HL-60 (cell line): Measurements from ENCODE around the gene CHN1.

ENCODE experiments used
- GABPA ChIP-seq: IDR thresholded peaks from 2 replicates; pipeline ENCODE4 v1.6.1; 2012; ENCODE audit warnings: low read depth
- TF ChIP-seq, protein P1 (sequence below): IDR thresholded peaks from one replicate; pipeline ENCODE4 v1.5.1; 2011; ENCODE audit warnings: low read length, control low read depth, inconsistent platforms; ENCODE audit not compliant: insufficient read depth

GRCh38 chr2:174791746-174792280 is 213.4 kb downstream of the CHN1 start:
- TF ChIP-seq, protein P1, sequence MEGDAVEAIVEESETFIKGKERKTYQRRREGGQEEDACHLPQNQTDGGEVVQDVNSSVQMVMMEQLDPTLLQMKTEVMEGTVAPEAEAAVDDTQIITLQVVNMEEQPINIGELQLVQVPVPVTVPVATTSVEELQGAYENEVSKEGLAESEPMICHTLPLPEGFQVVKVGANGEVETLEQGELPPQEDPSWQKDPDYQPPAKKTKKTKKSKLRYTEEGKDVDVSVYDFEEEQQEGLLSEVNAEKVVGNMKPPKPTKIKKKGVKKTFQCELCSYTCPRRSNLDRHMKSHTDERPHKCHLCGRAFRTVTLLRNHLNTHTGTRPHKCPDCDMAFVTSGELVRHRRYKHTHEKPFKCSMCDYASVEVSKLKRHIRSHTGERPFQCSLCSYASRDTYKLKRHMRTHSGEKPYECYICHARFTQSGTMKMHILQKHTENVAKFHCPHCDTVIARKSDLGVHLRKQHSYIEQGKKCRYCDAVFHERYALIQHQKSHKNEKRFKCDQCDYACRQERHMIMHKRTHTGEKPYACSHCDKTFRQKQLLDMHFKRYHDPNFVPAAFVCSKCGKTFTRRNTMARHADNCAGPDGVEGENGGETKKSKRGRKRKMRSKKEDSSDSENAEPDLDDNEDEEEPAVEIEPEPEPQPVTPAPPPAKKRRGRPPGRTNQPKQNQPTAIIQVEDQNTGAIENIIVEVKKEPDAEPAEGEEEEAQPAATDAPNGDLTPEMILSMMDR, result no peak
- TF ChIP-seq GABPA, result no peak
